ENCODE results near the gene INSL3.
"Not testable (repeated sequence)": the region's sequence is repeated elsewhere in the genome, so short reads cannot be mapped to it uniquely, and the experiment has no call there.

GRCh38 chr19:17783721-17784120 lies 37.6 kb downstream of the INSL3 start:
- not testable (repeated sequence) for TF ChIP-seq GABPA (IDR thresholded peaks at IDR 0.05; ENCODE audit: borderline replicate concordance, insufficient read depth, low read length); USF2 (IDR thresholded peaks at IDR 0.05; ENCODE audit: low read length); TCF12 (IDR thresholded peaks at IDR 0.05; ENCODE audit: low read depth, low read length); RAD21 (IDR thresholded peaks at IDR 0.05 in 1 of 2, conservative IDR thresholded peaks at IDR 0.05 in 1 of 2; ENCODE audit: low read depth in 2 of 2, low read length in 2 of 2)

Data from H1 (cell line).